ENCODE measurements around the gene E2F2. TPM values are rescaled to one million over a fixed set of nuclear protein-coding genes. Genes with fewer than 3 reads are reported as not detected.

Gene E2F2
- total and polyA plus RNA-seq, 2 of the 13 experiments (the other 11 are each of a cell fraction or from before 2014, with no cell fraction given): 0.65 to 6.6 TPM

- TF ChIP-seq PITX1 (CRISPR knock-in tag; IDR thresholded peaks at IDR 0.05) (no peak), FOXP1 (IDR thresholded peaks at IDR 0.05) (no peak), FOXP1 (CRISPR knock-in tag; IDR thresholded peaks at IDR 0.05) (no peak), SSRP1 (CRISPR knock-in tag; IDR thresholded peaks at IDR 0.05) (no peak; the same call in 1 of the 2 replicates), DPF2 (CRISPR knock-in tag; IDR thresholded peaks at IDR 0.05; ENCODE audit: borderline replicate concordance, low read depth) (no peak), JUN (CRISPR knock-in tag; IDR thresholded peaks at IDR 0.05) (no peak), MTA1 (CRISPR knock-in tag; IDR thresholded peaks at IDR 0.05; ENCODE audit: borderline replicate concordance) (no peak), CHD4 (IDR thresholded peaks at IDR 0.05; ENCODE audit: borderline replicate concordance, low read length) (no peak), THAP7 (CRISPR knock-in tag; IDR thresholded peaks at IDR 0.05) (no peak), ONECUT2 (CRISPR knock-in tag; IDR thresholded peaks at IDR 0.05) (no peak), U2AF1 (optimal IDR thresholded peaks at IDR 0.05; ENCODE audit: low read depth, low read length) (no peak), ZMYM3 (CRISPR knock-in tag; IDR thresholded peaks at IDR 0.05) (no peak), SMARCE1 (IDR thresholded peaks at IDR 0.05; ENCODE audit: borderline replicate concordance) (no peak), SKI (IDR thresholded peaks at IDR 0.05; ENCODE audit: partially characterized antibody) (peak; percentile 39), HCFC1 (IDR thresholded peaks at IDR 0.05; ENCODE audit: low read depth, low read length) (no peak), ZZZ3 (CRISPR knock-in tag; IDR thresholded peaks at IDR 0.05; ENCODE audit: borderline replicate concordance) (no peak), SMARCC2 (IDR thresholded peaks at IDR 0.05) (no peak), SOX13 (IDR thresholded peaks at IDR 0.05) (0 out of 2 replicates have a peak, but pooled peaks have one; percentile 32), SOX13 (CRISPR knock-in tag; conservative IDR thresholded peaks at IDR 0.05 in 1 of 2, IDR thresholded peaks at IDR 0.05 in 1 of 2) (no peak), ARNT (IDR thresholded peaks at IDR 0.05) (no peak), ZNF598 (CRISPR knock-in tag; IDR thresholded peaks at IDR 0.05; ENCODE audit: borderline replicate concordance) (no peak), MED8 (CRISPR knock-in tag; IDR thresholded peaks at IDR 0.05; ENCODE audit: insufficient replicate concordance) (peak; percentile 53), ATF7 (IDR thresholded peaks at IDR 0.05) (no peak), ATF7 (CRISPR knock-in tag; IDR thresholded peaks at IDR 0.05) (no peak), ZNF713 (CRISPR knock-in tag; IDR thresholded peaks at IDR 0.05) (no peak), NFKBIZ (CRISPR knock-in tag; IDR thresholded peaks at IDR 0.05) (no peak; the same call in 1 of the 2 replicates), EP300 (IDR thresholded peaks at IDR 0.05; ENCODE audit: low read depth in 2 of 2, low read length in 2 of 2) (peak in 1 of 2 experiments; percentile 16; a peak in 1 of 4 replicates), EP300 (CRISPR knock-in tag; IDR thresholded peaks at IDR 0.05; ENCODE audit: borderline replicate concordance) (no peak)
- TF ChIP-seq, protein P1, sequence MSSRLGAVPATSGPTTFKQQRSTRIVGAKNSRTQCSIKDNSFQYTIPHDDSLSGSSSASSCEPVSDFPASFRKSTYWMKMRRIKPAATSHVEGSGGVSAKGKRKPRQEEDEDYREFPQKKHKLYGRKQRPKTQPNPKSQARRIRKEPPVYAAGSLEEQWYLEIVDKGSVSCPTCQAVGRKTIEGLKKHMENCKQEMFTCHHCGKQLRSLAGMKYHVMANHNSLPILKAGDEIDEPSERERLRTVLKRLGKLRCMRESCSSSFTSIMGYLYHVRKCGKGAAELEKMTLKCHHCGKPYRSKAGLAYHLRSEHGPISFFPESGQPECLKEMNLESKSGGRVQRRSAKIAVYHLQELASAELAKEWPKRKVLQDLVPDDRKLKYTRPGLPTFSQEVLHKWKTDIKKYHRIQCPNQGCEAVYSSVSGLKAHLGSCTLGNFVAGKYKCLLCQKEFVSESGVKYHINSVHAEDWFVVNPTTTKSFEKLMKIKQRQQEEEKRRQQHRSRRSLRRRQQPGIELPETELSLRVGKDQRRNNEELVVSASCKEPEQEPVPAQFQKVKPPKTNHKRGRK (CRISPR knock-in tag; IDR thresholded peaks at IDR 0.05): no peak
- TF ChIP-seq, protein P2, sequence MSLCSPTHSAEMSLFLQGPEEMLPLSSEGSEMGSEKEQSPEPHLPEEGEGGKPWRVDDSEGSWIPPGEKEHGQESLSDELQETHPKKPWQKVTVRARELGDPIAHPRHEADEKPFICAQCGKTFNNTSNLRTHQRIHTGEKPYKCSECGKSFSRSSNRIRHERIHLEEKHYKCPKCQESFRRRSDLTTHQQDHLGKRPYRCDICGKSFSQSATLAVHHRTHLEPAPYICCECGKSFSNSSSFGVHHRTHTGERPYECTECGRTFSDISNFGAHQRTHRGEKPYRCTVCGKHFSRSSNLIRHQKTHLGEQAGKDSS (CRISPR knock-in tag; IDR thresholded peaks at IDR 0.05; ENCODE audit: borderline replicate concordance, low read depth): no peak
Measured at GRCh38 chr1:23559136-23559984, 28.3 kb upstream of the E2F2 start, which contains the start of gene ID3 (continued).

All from HepG2 (cell line).